BE2C (cell line): ENCODE measurements around the gene NOD2.

Experiments
- DNase-seq: peaks from one replicate; pipeline ENCODE4 v3.0.0-alpha.2; 2020
- H3K27me3 ChIP-seq: fragments of 250-450 bp; sonication (Bioruptor Pico); 2 replicates; pipeline ENCODE4 v1.5.1; 2020; ENCODE audit warnings: mild to moderate bottlenecking
- H3K36me3 ChIP-seq: fragments of 250-450 bp; sonication (Bioruptor Pico); 2 replicates; pipeline ENCODE4 v1.5.1; 2020; ENCODE audit warnings: mild to moderate bottlenecking
- H3K4me1 ChIP-seq: fragments of 250-450 bp; sonication (Bioruptor Pico); 2 replicates; pipeline ENCODE4 v1.5.1; 2020
- H3K4me3 ChIP-seq: 2 replicates; pipeline ENCODE4 v1.5.1; 2011; ENCODE audit warnings: low read depth, low read length
- H3K9me3 ChIP-seq: fragments of 250-450 bp; sonication (Bioruptor Pico); 2 replicates; pipeline ENCODE4 v1.5.1; 2020
- TF ChIP-seq, protein P1 (sequence below): IDR thresholded peaks from 2 replicates; pipeline ENCODE4 v1.5.1; 2012; ENCODE audit warnings: mild to moderate bottlenecking, low read depth, low read length

Gene NOD2

DNA sequence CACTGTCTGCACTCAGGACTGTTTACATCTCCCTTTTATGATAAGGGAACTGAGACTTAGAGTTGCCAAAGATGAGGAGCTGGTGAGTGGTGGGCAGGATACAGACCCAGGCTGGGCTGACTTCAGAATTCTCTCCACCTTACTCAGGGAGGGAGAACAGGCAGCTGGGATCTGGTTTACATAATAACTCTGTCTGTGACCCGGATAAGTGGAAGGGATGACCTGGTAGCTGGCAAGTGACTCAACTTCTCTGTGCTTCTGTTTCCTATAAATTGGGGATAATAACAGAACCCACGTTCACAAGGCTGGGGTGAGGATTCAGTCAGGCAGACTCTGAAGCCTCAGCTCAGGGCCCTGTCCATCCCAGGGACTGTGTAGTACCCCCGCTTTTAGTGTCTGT lies 14.9 kb upstream of the NOD2 start:
- no peaks in the 10 kb centered on the region for H3K27me3 ChIP-seq

DNA sequence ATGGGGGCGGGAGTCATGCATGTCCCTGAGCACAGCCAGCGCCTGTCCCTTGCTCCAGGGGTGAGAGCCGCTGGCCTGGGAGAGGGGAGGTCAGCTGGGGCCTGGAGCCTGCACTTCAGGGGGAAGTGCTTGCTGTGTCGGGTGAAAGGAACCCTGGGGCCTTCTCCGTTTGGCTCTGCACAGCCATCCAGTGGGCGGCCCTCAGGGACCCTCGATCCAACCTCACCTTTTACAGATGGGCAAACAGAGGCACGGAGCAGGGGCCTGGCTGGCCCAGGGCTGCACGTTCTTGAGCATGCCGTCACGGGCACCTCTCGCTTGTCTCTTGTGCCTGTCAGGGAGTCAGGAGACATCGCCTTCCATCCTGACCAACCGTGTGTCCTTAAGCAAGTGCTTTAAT lies 14.1 kb upstream of the NOD2 start:
- TF ChIP-seq, protein P1, sequence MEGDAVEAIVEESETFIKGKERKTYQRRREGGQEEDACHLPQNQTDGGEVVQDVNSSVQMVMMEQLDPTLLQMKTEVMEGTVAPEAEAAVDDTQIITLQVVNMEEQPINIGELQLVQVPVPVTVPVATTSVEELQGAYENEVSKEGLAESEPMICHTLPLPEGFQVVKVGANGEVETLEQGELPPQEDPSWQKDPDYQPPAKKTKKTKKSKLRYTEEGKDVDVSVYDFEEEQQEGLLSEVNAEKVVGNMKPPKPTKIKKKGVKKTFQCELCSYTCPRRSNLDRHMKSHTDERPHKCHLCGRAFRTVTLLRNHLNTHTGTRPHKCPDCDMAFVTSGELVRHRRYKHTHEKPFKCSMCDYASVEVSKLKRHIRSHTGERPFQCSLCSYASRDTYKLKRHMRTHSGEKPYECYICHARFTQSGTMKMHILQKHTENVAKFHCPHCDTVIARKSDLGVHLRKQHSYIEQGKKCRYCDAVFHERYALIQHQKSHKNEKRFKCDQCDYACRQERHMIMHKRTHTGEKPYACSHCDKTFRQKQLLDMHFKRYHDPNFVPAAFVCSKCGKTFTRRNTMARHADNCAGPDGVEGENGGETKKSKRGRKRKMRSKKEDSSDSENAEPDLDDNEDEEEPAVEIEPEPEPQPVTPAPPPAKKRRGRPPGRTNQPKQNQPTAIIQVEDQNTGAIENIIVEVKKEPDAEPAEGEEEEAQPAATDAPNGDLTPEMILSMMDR, result no peak
- Histone ChIP-seq H3K36me3 (no peaks in the 10 kb centered on the region), H3K27me3 (no peaks in the 10 kb centered on the region), H3K9me3 (no peaks in the 10 kb centered on the region), H3K4me1 (no peaks in the 10 kb centered on the region), H3K4me3 (no peak overlapping the region)
- DNase-seq, result no peak

More for the DNA sequence above, 14.9 kb upstream of the NOD2 start:
- Histone ChIP-seq H3K4me3 (no peak overlapping the region), H3K4me1 (no peaks in the 10 kb centered on the region), H3K36me3 (no peaks in the 10 kb centered on the region), H3K9me3 (no peaks in the 10 kb centered on the region)
- TF ChIP-seq, protein P1, result no peak
- DNase-seq, result no peak

DNA sequence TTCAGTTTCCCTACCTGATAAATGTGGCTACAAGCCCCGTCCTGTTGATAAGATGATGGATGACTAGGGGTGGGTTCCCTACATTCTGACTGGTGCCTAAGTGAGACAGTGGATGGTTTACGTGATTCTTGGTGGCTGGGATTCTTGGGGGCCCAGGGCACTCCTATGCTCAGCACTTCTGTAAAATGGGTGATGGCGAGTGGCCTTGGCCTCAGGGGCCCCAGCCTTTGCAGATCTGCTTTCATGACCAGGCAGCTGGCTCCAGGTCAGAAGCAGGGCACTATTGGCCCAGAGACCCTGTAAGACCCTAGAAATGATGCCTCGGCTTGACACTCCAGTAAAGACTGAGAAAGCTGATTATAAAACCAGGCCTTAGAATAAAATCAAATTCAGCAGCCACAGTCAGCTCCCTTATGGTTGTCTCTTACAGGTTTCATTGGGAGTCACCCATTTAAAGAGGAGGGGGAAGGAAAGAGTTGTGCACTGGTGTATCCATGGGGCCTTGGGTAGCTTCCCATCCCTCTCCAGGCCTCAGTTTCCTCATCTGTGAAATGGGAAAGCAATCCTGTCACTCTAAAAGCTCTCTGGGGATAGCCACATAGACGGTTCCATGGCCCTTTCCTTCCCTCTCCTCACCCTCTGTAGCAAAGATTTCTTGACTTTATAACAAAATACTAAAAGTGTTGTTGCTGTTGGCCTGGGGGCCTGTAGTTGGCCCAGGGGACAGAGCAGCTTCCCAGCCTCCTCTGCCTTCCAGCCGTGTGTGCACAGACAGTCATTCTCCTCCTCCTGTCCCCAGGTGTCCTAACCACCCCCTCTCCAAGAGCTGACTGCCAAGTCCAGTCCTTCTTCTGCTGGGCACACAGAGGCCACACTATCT lies 13.5 kb upstream of the NOD2 start:
- no peaks in the 10 kb centered on the region for H3K36me3 ChIP-seq
- TF ChIP-seq, protein P1, result no peak
- no peaks in the 10 kb centered on the region for H3K27me3 ChIP-seq
- no peaks in the 10 kb centered on the region for H3K9me3 ChIP-seq
- no peak overlapping the region for H3K4me3 ChIP-seq
- DNase-seq, result no peak
- no peaks in the 10 kb centered on the region for H3K4me1 ChIP-seq

DNA sequence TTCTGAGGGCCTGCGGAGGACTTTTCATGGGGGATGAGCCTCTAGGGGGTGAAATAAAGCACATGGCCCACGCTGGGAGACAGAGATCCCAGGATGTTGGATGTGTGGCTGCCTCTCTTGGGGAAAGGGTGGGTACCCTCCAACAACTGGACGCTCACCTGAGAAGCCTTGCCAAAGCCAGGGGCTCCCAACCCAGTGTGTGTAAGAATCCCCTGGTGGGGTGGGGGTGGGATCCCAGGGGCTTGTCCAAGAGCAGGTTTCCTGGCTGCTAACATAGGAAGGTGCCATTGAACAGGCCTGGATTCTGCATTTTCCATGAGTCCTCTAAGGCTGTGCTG lies 12.9 kb upstream of the NOD2 start:
- H3K4me3 ChIP-seq, result no peak overlapping the region

DNA sequence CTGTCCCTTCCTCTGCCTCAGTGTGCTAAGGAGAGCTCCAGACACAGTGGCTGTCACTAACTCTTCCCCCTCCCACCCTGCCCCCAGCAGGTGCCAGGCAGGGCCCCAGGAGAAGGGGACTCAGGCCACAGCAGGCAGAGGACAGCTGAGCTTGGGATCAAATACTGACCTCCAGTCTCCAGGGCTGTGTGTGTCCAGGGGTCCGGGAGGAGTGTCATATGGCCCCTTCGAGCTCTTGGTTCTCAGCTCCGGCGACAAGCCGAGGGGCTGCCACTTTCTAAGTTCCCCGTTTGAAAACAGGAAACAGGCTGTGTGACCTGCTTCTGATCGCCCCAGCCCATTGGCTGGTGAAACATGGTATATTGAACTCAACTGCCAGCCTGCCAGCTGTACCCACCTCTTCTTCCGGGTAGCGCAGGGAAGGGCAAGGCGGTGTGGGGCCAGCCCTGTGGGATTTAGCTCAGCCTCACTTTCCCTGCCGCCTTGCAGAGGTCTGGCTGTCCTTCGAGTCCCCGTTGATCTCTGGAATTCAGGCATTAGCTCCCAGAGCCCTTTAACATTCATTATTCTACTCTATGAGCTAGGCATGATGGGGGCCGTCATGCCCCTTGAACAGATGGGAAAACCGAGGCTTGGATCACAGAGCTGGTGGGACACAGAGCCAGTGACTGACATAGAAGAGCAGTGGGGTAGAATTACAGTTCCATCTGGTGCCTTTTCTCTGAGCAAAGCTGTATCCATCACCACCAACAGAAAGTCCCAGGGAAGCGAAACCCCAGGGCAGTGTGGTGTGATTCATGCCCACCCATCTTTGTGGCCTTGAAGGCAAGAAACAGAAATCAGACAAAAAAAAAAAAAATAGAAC lies 12.2 kb upstream of the NOD2 start, which contains the start of gene SNX20:
TSS of gene SNX20 (minus strand) at position 292 of the 865 bp plus-strand sequence. CDS start 3,786 bp downstream, outside the sequence.
- TF ChIP-seq, protein P1, result no peak
- Histone ChIP-seq H3K36me3 (no peaks in the 10 kb centered on the region), H3K4me3 (no peak within 1 kb of the TSS), H3K27me3 (no peaks in the 10 kb centered on the region), H3K9me3 (no peaks in the 10 kb centered on the region), H3K4me1 (no peaks in the 10 kb centered on the region)
- no peak for DNase-seq

More for the DNA sequence above, 12.9 kb upstream of the NOD2 start:
- no peaks in the 10 kb centered on the region for H3K9me3 ChIP-seq
- H3K36me3 ChIP-seq, result no peaks in the 10 kb centered on the region
- no peaks in the 10 kb centered on the region for H3K4me1 ChIP-seq
- H3K27me3 ChIP-seq, result no peaks in the 10 kb centered on the region
- no peak for DNase-seq
- TF ChIP-seq, protein P1, result no peak
